SK-N-SH treated with all-trans-retinoic acid at 6 μM for 48 hours (cell line): ENCODE measurements around the gene C8G.

Experiments used
- ARNTL ChIP-seq: fragments of 450-650 bp; formaldehyde crosslinking; IDR thresholded peaks from 2 replicates; pipeline ENCODE4 v1.5.0; 2020; ENCODE audit warnings: low read depth, mild to moderate bottlenecking, moderate library complexity, borderline replicate concordance
- ZC3H10 ChIP-seq: fragments of 250-450 bp; sonication (Bioruptor Pico); IDR thresholded peaks from 2 replicates; pipeline ENCODE4 v1.5.1; 2021; ENCODE audit warnings: mild to moderate bottlenecking, moderate library complexity
- ZFP3 ChIP-seq: fragments of 250-450 bp; sonication (Bioruptor Pico); IDR thresholded peaks from 2 replicates; pipeline ENCODE4 v1.5.0; 2020; ENCODE audit warnings: mild to moderate bottlenecking, moderate library complexity
- ZNF565 ChIP-seq: fragments of 450-650 bp; formaldehyde crosslinking; conservative IDR thresholded peaks from 2 replicates; pipeline ENCODE4 v1.5.0; 2020; ENCODE audit warnings: low read depth, mild to moderate bottlenecking, moderate library complexity
- TF ChIP-seq, protein P1 (sequence below): fragments of 250-450 bp; sonication (Bioruptor Pico); IDR thresholded peaks from 2 replicates; pipeline ENCODE4 v1.5.1; 2020; ENCODE audit warnings: low read depth, mild to moderate bottlenecking, moderate library complexity
- TF ChIP-seq, protein P2 (sequence below): fragments of 250-450 bp; sonication (Bioruptor Pico); IDR thresholded peaks from 2 replicates; pipeline ENCODE4 v1.5.0; 2020; ENCODE audit warnings: mild to moderate bottlenecking, moderate library complexity

DNA sequence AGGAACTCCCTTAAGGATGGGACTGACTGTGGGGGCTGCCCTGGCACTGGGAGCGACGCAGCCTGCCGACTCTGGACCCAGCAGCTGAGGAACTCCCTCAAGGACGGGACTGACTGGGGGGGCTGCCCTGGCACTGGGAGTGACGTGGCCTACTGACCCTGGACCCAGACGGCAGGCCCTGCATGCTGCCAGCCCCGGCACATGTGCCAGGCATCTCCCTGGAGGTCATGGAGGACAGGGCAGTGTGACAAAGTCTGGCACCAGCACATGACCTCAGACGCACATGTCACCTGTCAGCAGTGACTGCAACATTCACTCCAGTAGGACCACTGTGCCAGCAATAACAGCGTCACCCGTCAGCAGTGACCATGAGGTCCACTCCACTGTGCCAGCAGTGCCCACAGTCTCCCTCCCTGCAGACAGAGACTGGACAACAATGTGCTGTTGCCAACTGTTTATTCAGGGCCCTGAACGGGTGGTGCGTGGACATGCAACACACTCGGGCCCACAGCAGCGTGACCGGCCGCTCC, 5.0 kb upstream of the C8G start:
- TF ChIP-seq, protein P1, sequence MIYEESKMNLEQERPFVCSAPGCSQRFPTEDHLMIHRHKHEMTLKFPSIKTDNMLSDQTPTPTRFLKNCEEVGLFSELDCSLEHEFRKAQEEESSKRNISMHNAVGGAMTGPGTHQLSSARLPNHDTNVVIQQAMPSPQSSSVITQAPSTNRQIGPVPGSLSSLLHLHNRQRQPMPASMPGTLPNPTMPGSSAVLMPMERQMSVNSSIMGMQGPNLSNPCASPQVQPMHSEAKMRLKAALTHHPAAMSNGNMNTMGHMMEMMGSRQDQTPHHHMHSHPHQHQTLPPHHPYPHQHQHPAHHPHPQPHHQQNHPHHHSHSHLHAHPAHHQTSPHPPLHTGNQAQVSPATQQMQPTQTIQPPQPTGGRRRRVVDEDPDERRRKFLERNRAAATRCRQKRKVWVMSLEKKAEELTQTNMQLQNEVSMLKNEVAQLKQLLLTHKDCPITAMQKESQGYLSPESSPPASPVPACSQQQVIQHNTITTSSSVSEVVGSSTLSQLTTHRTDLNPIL (CRISPR knock-in tag), result no peak
- TF ChIP-seq, protein P2, sequence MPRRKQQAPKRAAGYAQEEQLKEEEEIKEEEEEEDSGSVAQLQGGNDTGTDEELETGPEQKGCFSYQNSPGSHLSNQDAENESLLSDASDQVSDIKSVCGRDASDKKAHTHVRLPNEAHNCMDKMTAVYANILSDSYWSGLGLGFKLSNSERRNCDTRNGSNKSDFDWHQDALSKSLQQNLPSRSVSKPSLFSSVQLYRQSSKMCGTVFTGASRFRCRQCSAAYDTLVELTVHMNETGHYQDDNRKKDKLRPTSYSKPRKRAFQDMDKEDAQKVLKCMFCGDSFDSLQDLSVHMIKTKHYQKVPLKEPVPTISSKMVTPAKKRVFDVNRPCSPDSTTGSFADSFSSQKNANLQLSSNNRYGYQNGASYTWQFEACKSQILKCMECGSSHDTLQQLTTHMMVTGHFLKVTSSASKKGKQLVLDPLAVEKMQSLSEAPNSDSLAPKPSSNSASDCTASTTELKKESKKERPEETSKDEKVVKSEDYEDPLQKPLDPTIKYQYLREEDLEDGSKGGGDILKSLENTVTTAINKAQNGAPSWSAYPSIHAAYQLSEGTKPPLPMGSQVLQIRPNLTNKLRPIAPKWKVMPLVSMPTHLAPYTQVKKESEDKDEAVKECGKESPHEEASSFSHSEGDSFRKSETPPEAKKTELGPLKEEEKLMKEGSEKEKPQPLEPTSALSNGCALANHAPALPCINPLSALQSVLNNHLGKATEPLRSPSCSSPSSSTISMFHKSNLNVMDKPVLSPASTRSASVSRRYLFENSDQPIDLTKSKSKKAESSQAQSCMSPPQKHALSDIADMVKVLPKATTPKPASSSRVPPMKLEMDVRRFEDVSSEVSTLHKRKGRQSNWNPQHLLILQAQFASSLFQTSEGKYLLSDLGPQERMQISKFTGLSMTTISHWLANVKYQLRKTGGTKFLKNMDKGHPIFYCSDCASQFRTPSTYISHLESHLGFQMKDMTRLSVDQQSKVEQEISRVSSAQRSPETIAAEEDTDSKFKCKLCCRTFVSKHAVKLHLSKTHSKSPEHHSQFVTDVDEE (CRISPR knock-in tag), result no peak
- TF ChIP-seq ZFP3 (CRISPR knock-in tag) (no peak), ZNF565 (CRISPR knock-in tag) (no peak), ARNTL (CRISPR knock-in tag) (no peak), ZC3H10 (CRISPR knock-in tag) (no peak)
